WTC11 (cell line): ENCODE data around the gene ATP2C1. TPM values are rescaled to one million over a fixed set of nuclear protein-coding genes. Genes with fewer than 3 reads are reported as not detected.

Source experiments
- ATAC-seq: fragments of 200-7000 bp; cut with Tn5 transposase; 2 replicates; pipeline ENCODE4 v1.10.0; 2021; ENCODE audit warnings: mild to moderate bottlenecking, moderate library complexity
- CTCF ChIA-PET: fragments of 300-600 bp; sonication (Branson Sonifier 250); formaldehyde crosslinking; loops from one replicate; lab custom pipeline; 2021; ENCODE audit warnings: antibody characterized with exemption; lab: Charles Lee
- POLR2A ChIA-PET: fragments of 350-600 bp; sonication (Branson Sonifier 250); formaldehyde crosslinking; loops from one replicate; lab custom pipeline; 2021; ENCODE audit warnings: antibody characterized with exemption; lab: Charles Lee
- DNase-seq: peaks from one replicate; pipeline ENCODE4 v3.0.0; 2021; ENCODE audit warnings: low spot score
- H3K27ac Mint-ChIP-seq: 2 replicates; pipeline ENCODE4 v1.8.0; 2021; ENCODE audit warnings: mixed read lengths
- H3K27me3 Mint-ChIP-seq: 2 replicates; pipeline ENCODE4 v1.8.0; 2021; ENCODE audit warnings: low read depth, mild to moderate bottlenecking, moderate library complexity, mixed read lengths
- H3K36me3 Mint-ChIP-seq: 2 replicates; pipeline ENCODE4 v1.8.0; 2021; ENCODE audit warnings: mixed read lengths
- H3K4me1 Mint-ChIP-seq: 2 replicates; pipeline ENCODE4 v1.8.0; 2022; ENCODE audit warnings: mixed read lengths
- H3K4me3 Mint-ChIP-seq: 2 replicates; pipeline ENCODE4 v1.8.0; 2021; ENCODE audit warnings: mild to moderate bottlenecking, moderate library complexity, mixed read lengths
- H3K9me3 Mint-ChIP-seq: 2 replicates; pipeline ENCODE4 v1.8.0; 2021; ENCODE audit warnings: mixed read lengths
- CREB1 ChIP-seq: sonication (generic); formaldehyde crosslinking; IDR thresholded peaks from 2 replicates; pipeline ENCODE4 v1.8.0; 2023; ENCODE audit warnings: mild to moderate bottlenecking, missing genetic modification reagents
- CTCF ChIP-seq: fragments of 200-600 bp; IDR thresholded peaks from 2 replicates; pipeline ENCODE4 v1.8.0; 2022; ENCODE audit warnings: antibody characterized with exemption
- E2F4 ChIP-seq: sonication (generic); formaldehyde crosslinking; IDR thresholded peaks from 2 replicates; pipeline ENCODE4 v1.8.1; 2022; ENCODE audit warnings: low read depth, mild to moderate bottlenecking, moderate library complexity, missing genetic modification reagents, borderline replicate concordance
- E2F5 ChIP-seq: sonication (generic); formaldehyde crosslinking; IDR thresholded peaks from 2 replicates; pipeline ENCODE4 v1.8.1; 2022; ENCODE audit warnings: mild to moderate bottlenecking, moderate library complexity, missing genetic modification reagents
- ESRRA ChIP-seq: sonication (generic); formaldehyde crosslinking; IDR thresholded peaks from 2 replicates; pipeline ENCODE4 v1.8.1; 2022; ENCODE audit warnings: mild to moderate bottlenecking, missing genetic modification reagents, borderline replicate concordance
- MAX ChIP-seq: sonication (generic); formaldehyde crosslinking; IDR thresholded peaks from 2 replicates; pipeline ENCODE4 v1.8.0; 2022; ENCODE audit warnings: mild to moderate bottlenecking, missing genetic modification reagents
- MLX ChIP-seq: sonication (generic); formaldehyde crosslinking; IDR thresholded peaks from 2 replicates; pipeline ENCODE4 v1.8.1; 2023; ENCODE audit warnings: mild to moderate bottlenecking, missing genetic modification reagents, moderate library complexity
- NFATC4 ChIP-seq: fragments of 250-450 bp; sonication (Bioruptor Pico); IDR thresholded peaks from 2 replicates; pipeline ENCODE4 v1.9.0; 2021; ENCODE audit warnings: mild to moderate bottlenecking
- NFE2L1 ChIP-seq: sonication (generic); formaldehyde crosslinking; IDR thresholded peaks from 2 replicates; pipeline ENCODE4 v1.8.1; 2023; ENCODE audit warnings: missing genetic modification reagents
- PRRX2 ChIP-seq: fragments of 250-450 bp; sonication (Bioruptor Pico); IDR thresholded peaks from 2 replicates; pipeline ENCODE4 v1.8.0; 2021; ENCODE audit warnings: mild to moderate bottlenecking
- SMAD4 ChIP-seq: sonication (generic); formaldehyde crosslinking; IDR thresholded peaks from 2 replicates; pipeline ENCODE4 v1.8.0; 2022; ENCODE audit warnings: mild to moderate bottlenecking, missing genetic modification reagents
- TEAD4 ChIP-seq: sonication (generic); formaldehyde crosslinking; IDR thresholded peaks from 2 replicates; pipeline ENCODE4 v1.8.0; 2022; ENCODE audit warnings: mild to moderate bottlenecking, missing genetic modification reagents
- ZBTB43 ChIP-seq: sonication (generic); formaldehyde crosslinking; IDR thresholded peaks from 2 replicates; pipeline ENCODE4 v1.8.1; 2023; ENCODE audit warnings: mild to moderate bottlenecking, missing genetic modification reagents
- ZNF219 ChIP-seq: sonication (generic); formaldehyde crosslinking; IDR thresholded peaks from 2 replicates; pipeline ENCODE4 v1.8.0; 2023; ENCODE audit warnings: missing genetic modification reagents, mild to moderate bottlenecking, borderline replicate concordance
- ZNF232 ChIP-seq: sonication (generic); formaldehyde crosslinking; IDR thresholded peaks from 2 replicates; pipeline ENCODE4 v1.8.0; 2022; ENCODE audit warnings: mild to moderate bottlenecking, missing genetic modification reagents
- ZNF416 ChIP-seq: fragments of 250-450 bp; sonication (Bioruptor Pico); IDR thresholded peaks from 2 replicates; pipeline ENCODE4 v1.9.0; 2021; ENCODE audit warnings: mild to moderate bottlenecking, inconsistent platforms
- total RNA-seq: library from RNA; stranded (reverse); gene quantifications from 3 replicates; pipeline ENCODE4 v1.2.3, GENCODE V29; 2021
- TF ChIP-seq, protein P1 (sequence below): sonication (generic); formaldehyde crosslinking; IDR thresholded peaks from 2 replicates; pipeline ENCODE4 v1.8.0; 2022; ENCODE audit warnings: mild to moderate bottlenecking, missing genetic modification reagents
- TF ChIP-seq, protein P2 (sequence below): sonication (generic); formaldehyde crosslinking; IDR thresholded peaks from 2 replicates; pipeline ENCODE4 v1.8.1; 2023; ENCODE audit warnings: mild to moderate bottlenecking, missing genetic modification reagents, moderate library complexity
- TF ChIP-seq, protein P3 (sequence below): sonication (generic); formaldehyde crosslinking; IDR thresholded peaks from 2 replicates; pipeline ENCODE4 v1.8.1; 2023; ENCODE audit warnings: mild to moderate bottlenecking, missing genetic modification reagents, borderline replicate concordance

Gene ATP2C1
- total RNA-seq, 1 experiment from 2014 or later = 62.5 TPM

DNA sequence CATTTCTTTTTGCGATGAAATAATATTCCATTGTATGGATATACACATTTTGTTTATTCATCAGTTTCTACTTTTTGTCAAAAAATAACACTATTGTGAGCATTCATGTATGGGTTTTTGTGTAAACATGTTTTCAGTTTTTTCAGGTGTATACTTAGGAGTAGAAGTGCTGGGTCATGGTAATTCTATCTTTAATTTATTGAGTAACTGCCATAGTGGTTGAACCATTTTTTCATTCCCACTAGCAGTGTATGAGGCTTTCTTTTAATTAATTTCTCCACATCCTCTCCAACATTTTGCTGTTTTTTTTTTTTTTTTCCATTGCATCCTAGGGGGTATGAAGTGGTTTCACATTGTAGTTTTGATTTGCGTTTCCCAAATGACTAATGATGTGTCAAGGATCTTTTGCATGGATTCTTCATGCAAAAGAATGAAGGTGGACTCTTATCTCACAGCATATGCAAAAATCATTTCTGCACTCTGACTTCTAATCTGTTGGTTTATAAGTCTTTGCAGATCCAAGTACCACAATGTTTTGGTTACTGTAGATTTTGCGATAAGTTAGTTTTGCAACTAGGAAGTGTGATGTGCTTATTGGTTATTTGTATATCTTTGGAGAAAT is 12.6 kb downstream of the ATP2C1 start:
- Mint-ChIP-seq H3K4me1 (peaks cover 16% of the 10 kb centered on the region), H3K4me3 (no peak overlapping the region), H3K27ac (no peak overlapping the region), H3K9me3 (peaks cover 3% of the 10 kb centered on the region; the same call in 1 of the 2 replicates), H3K27me3 (no peaks in the 10 kb centered on the region), H3K36me3 (peaks cover 2% of the 10 kb centered on the region)
- ChIA-PET POLR2A (no interaction called here), CTCF (no interaction called here)
- ATAC-seq = no peak
- TF ChIP-seq E2F5 (CRISPR knock-in tag) = no peak
- TF ChIP-seq ZBTB43 (CRISPR knock-in tag) = no peak
- TF ChIP-seq, protein P1, sequence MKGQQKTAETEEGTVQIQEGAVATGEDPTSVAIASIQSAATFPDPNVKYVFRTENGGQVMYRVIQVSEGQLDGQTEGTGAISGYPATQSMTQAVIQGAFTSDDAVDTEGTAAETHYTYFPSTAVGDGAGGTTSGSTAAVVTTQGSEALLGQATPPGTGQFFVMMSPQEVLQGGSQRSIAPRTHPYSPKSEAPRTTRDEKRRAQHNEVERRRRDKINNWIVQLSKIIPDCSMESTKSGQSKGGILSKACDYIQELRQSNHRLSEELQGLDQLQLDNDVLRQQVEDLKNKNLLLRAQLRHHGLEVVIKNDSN (CRISPR knock-in tag) = no peak
- TF ChIP-seq ZNF232 (CRISPR knock-in tag) = no peak
- TF ChIP-seq SMAD4 = no peak
- TF ChIP-seq CREB1 = no peak
- TF ChIP-seq, protein P2, sequence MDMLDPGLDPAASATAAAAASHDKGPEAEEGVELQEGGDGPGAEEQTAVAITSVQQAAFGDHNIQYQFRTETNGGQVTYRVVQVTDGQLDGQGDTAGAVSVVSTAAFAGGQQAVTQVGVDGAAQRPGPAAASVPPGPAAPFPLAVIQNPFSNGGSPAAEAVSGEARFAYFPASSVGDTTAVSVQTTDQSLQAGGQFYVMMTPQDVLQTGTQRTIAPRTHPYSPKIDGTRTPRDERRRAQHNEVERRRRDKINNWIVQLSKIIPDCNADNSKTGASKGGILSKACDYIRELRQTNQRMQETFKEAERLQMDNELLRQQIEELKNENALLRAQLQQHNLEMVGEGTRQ (CRISPR knock-in tag) = no peak
- TF ChIP-seq PRRX2 (CRISPR knock-in tag) = no peak
- DNase-seq = no peak

GRCh38 chr3:130907500-130907899 is 13.6 kb downstream of the ATP2C1 start:
- no peak for TF ChIP-seq CTCF
- TF ChIP-seq MAX (CRISPR knock-in tag) = no peak
- TF ChIP-seq CREB1 = no peak
- TF ChIP-seq, protein P3, sequence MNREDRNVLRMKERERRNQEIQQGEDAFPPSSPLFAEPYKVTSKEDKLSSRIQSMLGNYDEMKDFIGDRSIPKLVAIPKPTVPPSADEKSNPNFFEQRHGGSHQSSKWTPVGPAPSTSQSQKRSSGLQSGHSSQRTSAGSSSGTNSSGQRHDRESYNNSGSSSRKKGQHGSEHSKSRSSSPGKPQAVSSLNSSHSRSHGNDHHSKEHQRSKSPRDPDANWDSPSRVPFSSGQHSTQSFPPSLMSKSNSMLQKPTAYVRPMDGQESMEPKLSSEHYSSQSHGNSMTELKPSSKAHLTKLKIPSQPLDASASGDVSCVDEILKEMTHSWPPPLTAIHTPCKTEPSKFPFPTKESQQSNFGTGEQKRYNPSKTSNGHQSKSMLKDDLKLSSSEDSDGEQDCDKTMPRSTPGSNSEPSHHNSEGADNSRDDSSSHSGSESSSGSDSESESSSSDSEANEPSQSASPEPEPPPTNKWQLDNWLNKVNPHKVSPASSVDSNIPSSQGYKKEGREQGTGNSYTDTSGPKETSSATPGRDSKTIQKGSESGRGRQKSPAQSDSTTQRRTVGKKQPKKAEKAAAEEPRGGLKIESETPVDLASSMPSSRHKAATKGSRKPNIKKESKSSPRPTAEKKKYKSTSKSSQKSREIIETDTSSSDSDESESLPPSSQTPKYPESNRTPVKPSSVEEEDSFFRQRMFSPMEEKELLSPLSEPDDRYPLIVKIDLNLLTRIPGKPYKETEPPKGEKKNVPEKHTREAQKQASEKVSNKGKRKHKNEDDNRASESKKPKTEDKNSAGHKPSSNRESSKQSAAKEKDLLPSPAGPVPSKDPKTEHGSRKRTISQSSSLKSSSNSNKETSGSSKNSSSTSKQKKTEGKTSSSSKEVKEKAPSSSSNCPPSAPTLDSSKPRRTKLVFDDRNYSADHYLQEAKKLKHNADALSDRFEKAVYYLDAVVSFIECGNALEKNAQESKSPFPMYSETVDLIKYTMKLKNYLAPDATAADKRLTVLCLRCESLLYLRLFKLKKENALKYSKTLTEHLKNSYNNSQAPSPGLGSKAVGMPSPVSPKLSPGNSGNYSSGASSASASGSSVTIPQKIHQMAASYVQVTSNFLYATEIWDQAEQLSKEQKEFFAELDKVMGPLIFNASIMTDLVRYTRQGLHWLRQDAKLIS (CRISPR knock-in tag) = no peak
- no peak for DNase-seq
- H3K36me3 Mint-ChIP-seq = peaks cover 4% of the 10 kb centered on the region
- peaks cover 3% of the 10 kb centered on the region; the same call in 1 of the 2 replicates for H3K9me3 Mint-ChIP-seq
- ATAC-seq = no peak
- no peak overlapping the region for H3K27ac Mint-ChIP-seq
- CTCF ChIA-PET = no interaction called here
- H3K4me1 Mint-ChIP-seq = peaks cover 7% of the 10 kb centered on the region; the same call in 1 of the 2 replicates
- no peak overlapping the region for H3K4me3 Mint-ChIP-seq
- POLR2A ChIA-PET = no interaction called here
- no peaks in the 10 kb centered on the region for H3K27me3 Mint-ChIP-seq

GRCh38 chr3:130907966-130908365 is 14.1 kb downstream of the ATP2C1 start:
- POLR2A ChIA-PET = no interaction called here
- no peak for ATAC-seq
- DNase-seq = no peak
- CTCF ChIA-PET = no interaction called here
- H3K4me3 Mint-ChIP-seq = no peak overlapping the region
- peaks cover 4% of the 10 kb centered on the region for H3K36me3 Mint-ChIP-seq
- peaks cover 3% of the 10 kb centered on the region; the same call in 1 of the 2 replicates for H3K4me1 Mint-ChIP-seq
- H3K27me3 Mint-ChIP-seq = no peaks in the 10 kb centered on the region
- no peak overlapping the region for H3K27ac Mint-ChIP-seq
- peaks cover 3% of the 10 kb centered on the region; the same call in 1 of the 2 replicates for H3K9me3 Mint-ChIP-seq
- TF ChIP-seq E2F4 (CRISPR knock-in tag) = no peak
- TF ChIP-seq MLX = no peak
- TF ChIP-seq NFATC4 = no peak
- TF ChIP-seq ZNF219 (CRISPR knock-in tag) = no peak
- no peak for TF ChIP-seq TEAD4 (CRISPR knock-in tag)
- no peak for TF ChIP-seq ZNF232 (CRISPR knock-in tag)
- no peak for TF ChIP-seq MAX (CRISPR knock-in tag)
- TF ChIP-seq NFE2L1 (CRISPR knock-in tag) = no peak
- no peak for TF ChIP-seq ESRRA (CRISPR knock-in tag)
- TF ChIP-seq ZNF416 (CRISPR knock-in tag) = no peak
